IMR-90 (cell line): ENCODE data around the gene SPTBN5. TPM values are rescaled to one million over a fixed set of nuclear protein-coding genes. Genes with fewer than 3 reads are reported as not detected.

Experiments
- ATAC-seq: fragments of 200-7000 bp; cut with Tn5 transposase; 2 replicates; pipeline ENCODE4 v1.9.1; 2020; ENCODE audit warnings: low read depth, mild to moderate bottlenecking, moderate library complexity
- BruUV-seq: library from RNA; stranded (reverse); fragments of 400-500 nt; replicated peaks from 2 replicates; lab custom pipeline; 2021; lab: Mats Ljungman, UMichigan
- CTCF ChIA-PET: fragments of 300-600 bp; formaldehyde crosslinking; extraction: SDS; loops from one replicate; lab custom pipeline; 2021; ENCODE audit warnings: antibody characterized with exemption; lab: Yijun Ruan, JAX
- POLR2A ChIA-PET: fragments of 300-600 bp; sonication (Branson Sonifier 250); formaldehyde crosslinking; loops from one replicate; lab custom pipeline; 2022; ENCODE audit warnings: antibody characterized with exemption; ENCODE audit not compliant: unreplicated experiment; lab: Charles Lee
- DNase-seq: peaks from one replicate; pipeline ENCODE4 v3.0.0; 2013
- H2AFZ ChIP-seq: replicated peaks from 2 replicates; pipeline ENCODE3; 2013; ENCODE audit warnings: low read length, mild to moderate bottlenecking; ENCODE audit not compliant: poor library complexity
- H2AK5ac ChIP-seq: 2 replicates; pipeline ENCODE4 v1.6.1; 2013; ENCODE audit warnings: low read depth, low read length, inconsistent platforms
- H2AK9ac ChIP-seq: replicated peaks from 2 replicates; pipeline ENCODE3; 2013; ENCODE audit warnings: mild to moderate bottlenecking, low read depth, low read length, moderate library complexity; ENCODE audit not compliant: poor library complexity
- H2BK120ac ChIP-seq: 2 replicates; pipeline ENCODE4 v1.6.1; 2013; ENCODE audit warnings: low read depth, low read length, inconsistent platforms
- H2BK15ac ChIP-seq: 3 replicates; pipeline ENCODE4 v1.6.1; 2013; ENCODE audit warnings: low read depth, low read length, inconsistent platforms
- H2BK20ac ChIP-seq: 2 replicates; pipeline ENCODE4 v1.6.1; 2013; ENCODE audit warnings: low read depth, mild to moderate bottlenecking, inconsistent platforms, low read length, moderate library complexity
- H2BK5ac ChIP-seq: 2 replicates; pipeline ENCODE4 v1.6.1; 2013; ENCODE audit warnings: mild to moderate bottlenecking, low read depth, low read length, inconsistent platforms; ENCODE audit not compliant: poor library complexity, severe bottlenecking
- H3K14ac ChIP-seq: replicated peaks from 2 replicates; pipeline ENCODE4 v1.6.1; 2013; ENCODE audit warnings: low read depth, low read length, inconsistent platforms
- H3K18ac ChIP-seq: 2 replicates; pipeline ENCODE4 v1.6.1; 2013; ENCODE audit warnings: low read depth, low read length, control low read depth
- H3K23ac ChIP-seq: 2 replicates; pipeline ENCODE4 v1.6.1; 2013; ENCODE audit warnings: low read depth, low read length, inconsistent platforms
- H3K27ac ChIP-seq: 2 replicates; pipeline ENCODE4 v1.5.1; 2013; ENCODE audit warnings: mild to moderate bottlenecking, control low read depth, low read length; ENCODE audit not compliant: insufficient read depth
- H3K27me3 ChIP-seq: 2 replicates; pipeline ENCODE4 v1.6.1; 2013; ENCODE audit warnings: low read length; ENCODE audit not compliant: control insufficient read depth, insufficient read depth
- H3K36me3 ChIP-seq: 2 replicates; pipeline ENCODE4 v1.6.1; 2013; ENCODE audit warnings: low read length, mixed read lengths; ENCODE audit not compliant: control insufficient read depth, insufficient read depth
- H3K4ac ChIP-seq: 2 replicates; pipeline ENCODE4 v1.6.1; 2013; ENCODE audit warnings: low read depth, low read length, inconsistent platforms
- H3K4me1 ChIP-seq: 2 replicates; pipeline ENCODE4 v1.6.1; 2013; ENCODE audit warnings: low read length, mixed read lengths; ENCODE audit not compliant: control insufficient read depth, insufficient read depth
- H3K4me2 ChIP-seq: 2 replicates; pipeline ENCODE4 v1.6.1; 2013; ENCODE audit warnings: low read depth, mild to moderate bottlenecking, control low read depth, low read length, moderate library complexity
- H3K4me3 ChIP-seq: 2 replicates; pipeline ENCODE4 v1.5.1; 2013; ENCODE audit warnings: low read depth, mild to moderate bottlenecking, control low read depth, low read length, moderate library complexity; ENCODE audit not compliant: insufficient read depth
- H3K56ac ChIP-seq: 2 replicates; pipeline ENCODE4 v1.6.1; 2013; ENCODE audit warnings: low read length, inconsistent platforms; ENCODE audit not compliant: insufficient read depth; ENCODE audit errors: extremely low read depth
- H3K79me1 ChIP-seq, 2 experiments: 2 replicates each; pipeline ENCODE4 v1.6.1; 2013; ENCODE audit warnings: low read length in 2 of 2, inconsistent platforms in 1 of 2, low read depth in 1 of 2
- H3K9ac ChIP-seq: 2 replicates; pipeline ENCODE4 v1.6.1; 2013; ENCODE audit warnings: low read depth, low read length, control low read depth
- H3K9me1 ChIP-seq: 2 replicates; pipeline ENCODE4 v1.6.1; 2013; ENCODE audit warnings: low read length, inconsistent platforms; ENCODE audit not compliant: insufficient read depth
- H3K9me3 ChIP-seq: 2 replicates; pipeline ENCODE4 v1.6.1; 2013; ENCODE audit warnings: low read length; ENCODE audit not compliant: control insufficient read depth, insufficient read depth
- H4K20me1 ChIP-seq: 2 replicates; pipeline ENCODE4 v1.6.1; 2013; ENCODE audit warnings: low read length, inconsistent platforms; ENCODE audit not compliant: insufficient read depth
- H4K5ac ChIP-seq: 2 replicates; pipeline ENCODE4 v1.6.1; 2013; ENCODE audit warnings: mild to moderate bottlenecking, low read depth, low read length, control low read depth
- H4K8ac ChIP-seq, 2 experiments: 2 replicates each; pipeline ENCODE4 v1.6.1; 2013; ENCODE audit warnings: low read depth in 2 of 2, low read length in 2 of 2, control low read depth in 1 of 2, inconsistent platforms in 1 of 2
- H4K91ac ChIP-seq: 2 replicates; pipeline ENCODE4 v1.6.1; 2013; ENCODE audit warnings: low read depth, low read length, inconsistent platforms; ENCODE audit not compliant: insufficient read depth
- BHLHE40 ChIP-seq: fragments of 150-350 bp; IDR thresholded peaks from 2 replicates; pipeline ENCODE4 v1.6.1; 2016; ENCODE audit warnings: mild to moderate bottlenecking, low read depth, low read length
- CEBPB ChIP-seq: IDR thresholded peaks from 2 replicates; pipeline ENCODE4 v1.6.1; 2012; ENCODE audit warnings: low read depth, low read length, improper control_type of control experiment
- FOS ChIP-seq: fragments of 150-350 bp; IDR thresholded peaks from 2 replicates; pipeline ENCODE4 v1.6.1; 2016; ENCODE audit warnings: low read depth, low read length
- MAFK ChIP-seq: IDR thresholded peaks from 2 replicates; pipeline ENCODE4 v1.6.1; 2012; ENCODE audit warnings: low read depth, low read length, improper control_type of control experiment
- MXI1 ChIP-seq: IDR thresholded peaks from 2 replicates; pipeline ENCODE4 v1.6.1; 2012; ENCODE audit warnings: low read depth, mild to moderate bottlenecking, low read length, moderate library complexity, borderline replicate concordance
- NFE2L2 ChIP-seq: fragments of 150-350 bp; IDR thresholded peaks from 2 replicates; pipeline ENCODE4 v1.6.1; 2016; ENCODE audit warnings: low read depth, mild to moderate bottlenecking, low read length
- SMC3 ChIP-seq: fragments of 150-350 bp; IDR thresholded peaks from 2 replicates; pipeline ENCODE4 v1.6.1; 2016; ENCODE audit warnings: low read depth, mild to moderate bottlenecking, antibody characterized with exemption, low read length, moderate library complexity
- WGBS, 2 experiments: methylation state at CpG; one replicate each; pipeline versions ENCODE4 v1.1.5 to v1.1.7; 2013; ENCODE audit warnings: missing lambda C conversion rate in 2 of 2; ENCODE audit not compliant: insufficient read length in 1 of 2; ENCODE audit errors: extremely low coverage in 2 of 2; 5-methylcytosine and 5-hydroxymethylcytosine counted together
- dilution Hi-C: fragments of 300-500 bp; cut with HindIII; formaldehyde crosslinking; loops from one replicate; pipeline ENCODE4 v1.14.3; 2018; ENCODE audit warnings: low sequenced_read_pairs; ENCODE audit not compliant: unreplicated experiment
- in situ Hi-C: fragments of 300-500 bp; cut with MboI; formaldehyde crosslinking; loops from 3 replicates; pipeline ENCODE4 v1.14.3; 2019; ENCODE audit warnings: low sequenced_read_pairs, inconsistent platforms, mixed read lengths
- intact Hi-C: fragments of 100-400 bp; cut with micrococcal nuclease; formaldehyde crosslinking; loops from 2 replicates; pipeline ENCODE4 v1.10.0; 2022
- polyA plus RNA-seq, 3 experiments: library from polyadenylated mRNA; depleted of rRNA; stranded (reverse); fragments of >200 nt; gene quantifications; 2 replicates each; pipeline ENCODE4 v1.2.3, GENCODE V29; 2012; ENCODE audit warnings: low replicate concordance in 1 of 3
- total RNA-seq: library from RNA; depleted of rRNA; stranded (reverse); fragments of >200 nt; gene quantifications from 2 replicates; pipeline ENCODE4 v1.2.3, GENCODE V29; 2012
- TF ChIP-seq, protein P1 (sequence below): fragments of 150-350 bp; IDR thresholded peaks from 2 replicates; pipeline ENCODE4 v1.6.1; 2017; ENCODE audit warnings: mild to moderate bottlenecking, antibody characterized with exemption, low read length, low read depth
- TF ChIP-seq, protein P2 (sequence below): fragments of 150-350 bp; IDR thresholded peaks from 2 replicates; pipeline ENCODE4 v1.6.1; 2016; ENCODE audit warnings: low read depth, mild to moderate bottlenecking, low read length, moderate library complexity, borderline replicate concordance

SPTBN5 gene
- total and polyA plus RNA-seq, 2 of the 4 experiments (the other 2 are of a cell fraction): under 0.01 to 0.38 TPM

DNA sequence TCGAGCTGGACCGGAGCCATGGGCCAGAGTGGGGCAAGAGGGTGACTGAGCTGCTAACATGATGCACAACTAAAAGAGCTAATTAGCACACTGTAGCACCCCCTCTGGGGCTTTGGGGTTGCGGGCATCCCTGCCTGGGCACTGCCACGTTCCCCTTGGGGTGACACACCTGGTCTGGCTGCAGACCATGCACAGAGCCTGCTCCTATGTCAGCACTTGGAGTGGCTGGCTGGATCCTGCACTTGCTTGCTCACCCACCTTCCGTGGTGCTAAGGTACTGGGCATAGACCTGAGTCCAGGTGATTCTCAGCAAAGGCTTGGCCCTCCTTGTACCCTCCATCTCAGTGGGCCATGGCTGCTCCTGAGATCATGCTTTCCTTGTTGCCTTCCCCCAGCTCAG is 12.8 kb upstream of the SPTBN5 start:
- H2BK15ac ChIP-seq: no peak overlapping the region
- H3K9ac ChIP-seq: no peak overlapping the region
- H4K8ac ChIP-seq: no peak overlapping the region
- H3K36me3 ChIP-seq: peaks cover 21% of the 10 kb centered on the region
- no peaks in the 10 kb centered on the region for H3K27me3 ChIP-seq
- H2BK20ac ChIP-seq: no peak overlapping the region
- WGBS, 2 experiments: 87% methylated on average over 3 of the region's 5 CpGs; no CpG with 5 or more reads in 1 of the 2 experiments
- no peak overlapping the region for H3K23ac ChIP-seq
- H2AFZ ChIP-seq: no peak overlapping the region
- no TSS peak for BruUV-seq
- ATAC-seq (no peak), DNase-seq (no peak)
- no peak overlapping the region for H3K4me3 ChIP-seq
- TF ChIP-seq SMC3 (no peak), BHLHE40 (no peak), MXI1 (no peak), FOS (no peak), NFE2L2 (no peak), MAFK (no peak), CEBPB (no peak)
- TF ChIP-seq, protein P1, sequence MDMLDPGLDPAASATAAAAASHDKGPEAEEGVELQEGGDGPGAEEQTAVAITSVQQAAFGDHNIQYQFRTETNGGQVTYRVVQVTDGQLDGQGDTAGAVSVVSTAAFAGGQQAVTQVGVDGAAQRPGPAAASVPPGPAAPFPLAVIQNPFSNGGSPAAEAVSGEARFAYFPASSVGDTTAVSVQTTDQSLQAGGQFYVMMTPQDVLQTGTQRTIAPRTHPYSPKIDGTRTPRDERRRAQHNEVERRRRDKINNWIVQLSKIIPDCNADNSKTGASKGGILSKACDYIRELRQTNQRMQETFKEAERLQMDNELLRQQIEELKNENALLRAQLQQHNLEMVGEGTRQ: no peak
- TF ChIP-seq, protein P2, sequence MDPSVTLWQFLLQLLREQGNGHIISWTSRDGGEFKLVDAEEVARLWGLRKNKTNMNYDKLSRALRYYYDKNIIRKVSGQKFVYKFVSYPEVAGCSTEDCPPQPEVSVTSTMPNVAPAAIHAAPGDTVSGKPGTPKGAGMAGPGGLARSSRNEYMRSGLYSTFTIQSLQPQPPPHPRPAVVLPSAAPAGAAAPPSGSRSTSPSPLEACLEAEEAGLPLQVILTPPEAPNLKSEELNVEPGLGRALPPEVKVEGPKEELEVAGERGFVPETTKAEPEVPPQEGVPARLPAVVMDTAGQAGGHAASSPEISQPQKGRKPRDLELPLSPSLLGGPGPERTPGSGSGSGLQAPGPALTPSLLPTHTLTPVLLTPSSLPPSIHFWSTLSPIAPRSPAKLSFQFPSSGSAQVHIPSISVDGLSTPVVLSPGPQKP: no peak
- H3K4me1 ChIP-seq: no peaks in the 10 kb centered on the region
- CTCF ChIA-PET: no interaction called here
- dilution Hi-C loops: no loop called here
- no peak overlapping the region for H2AK5ac ChIP-seq
- H4K20me1 ChIP-seq: peaks cover 16% of the 10 kb centered on the region; the same call in 1 of the 2 replicates
- H3K27ac ChIP-seq: no peak overlapping the region
- no peak overlapping the region for H2AK9ac ChIP-seq
- H2BK5ac ChIP-seq: no peak overlapping the region
- no peak overlapping the region for H3K14ac ChIP-seq
- H3K4me2 ChIP-seq: no peak overlapping the region
- H3K9me1 ChIP-seq: no peaks in the 10 kb centered on the region
- no peak overlapping the region for H4K5ac ChIP-seq
- intact Hi-C loops: no loop called here
- POLR2A ChIA-PET: no interaction called here
- H3K18ac ChIP-seq: no peak overlapping the region
- H2BK120ac ChIP-seq: no peak overlapping the region
- no peak overlapping the region for H4K91ac ChIP-seq
- no peak overlapping the region for H3K4ac ChIP-seq
- H3K79me1 ChIP-seq: peaks cover 2 to 33% of the 10 kb centered on the region in 2 experiments
- no peaks in the 10 kb centered on the region for H3K9me3 ChIP-seq
- H3K56ac ChIP-seq: no peak overlapping the region
- in situ Hi-C loops: no loop called here
